ENCODE data around the gene FUT7. TPM values are rescaled to one million over a fixed set of nuclear protein-coding genes. Genes with fewer than 3 reads are reported as not detected.
A peak's percentile ranks its signal among the peaks of the same experiment; 100 is the strongest.

The FUT7 gene
- total and polyA plus RNA-seq, 2 of the 13 experiments (the other 11 are each of a cell fraction or from before 2014, with no cell fraction given), result 0.05 TPM; not detected in 1

- TF ChIP-seq, protein P1, sequence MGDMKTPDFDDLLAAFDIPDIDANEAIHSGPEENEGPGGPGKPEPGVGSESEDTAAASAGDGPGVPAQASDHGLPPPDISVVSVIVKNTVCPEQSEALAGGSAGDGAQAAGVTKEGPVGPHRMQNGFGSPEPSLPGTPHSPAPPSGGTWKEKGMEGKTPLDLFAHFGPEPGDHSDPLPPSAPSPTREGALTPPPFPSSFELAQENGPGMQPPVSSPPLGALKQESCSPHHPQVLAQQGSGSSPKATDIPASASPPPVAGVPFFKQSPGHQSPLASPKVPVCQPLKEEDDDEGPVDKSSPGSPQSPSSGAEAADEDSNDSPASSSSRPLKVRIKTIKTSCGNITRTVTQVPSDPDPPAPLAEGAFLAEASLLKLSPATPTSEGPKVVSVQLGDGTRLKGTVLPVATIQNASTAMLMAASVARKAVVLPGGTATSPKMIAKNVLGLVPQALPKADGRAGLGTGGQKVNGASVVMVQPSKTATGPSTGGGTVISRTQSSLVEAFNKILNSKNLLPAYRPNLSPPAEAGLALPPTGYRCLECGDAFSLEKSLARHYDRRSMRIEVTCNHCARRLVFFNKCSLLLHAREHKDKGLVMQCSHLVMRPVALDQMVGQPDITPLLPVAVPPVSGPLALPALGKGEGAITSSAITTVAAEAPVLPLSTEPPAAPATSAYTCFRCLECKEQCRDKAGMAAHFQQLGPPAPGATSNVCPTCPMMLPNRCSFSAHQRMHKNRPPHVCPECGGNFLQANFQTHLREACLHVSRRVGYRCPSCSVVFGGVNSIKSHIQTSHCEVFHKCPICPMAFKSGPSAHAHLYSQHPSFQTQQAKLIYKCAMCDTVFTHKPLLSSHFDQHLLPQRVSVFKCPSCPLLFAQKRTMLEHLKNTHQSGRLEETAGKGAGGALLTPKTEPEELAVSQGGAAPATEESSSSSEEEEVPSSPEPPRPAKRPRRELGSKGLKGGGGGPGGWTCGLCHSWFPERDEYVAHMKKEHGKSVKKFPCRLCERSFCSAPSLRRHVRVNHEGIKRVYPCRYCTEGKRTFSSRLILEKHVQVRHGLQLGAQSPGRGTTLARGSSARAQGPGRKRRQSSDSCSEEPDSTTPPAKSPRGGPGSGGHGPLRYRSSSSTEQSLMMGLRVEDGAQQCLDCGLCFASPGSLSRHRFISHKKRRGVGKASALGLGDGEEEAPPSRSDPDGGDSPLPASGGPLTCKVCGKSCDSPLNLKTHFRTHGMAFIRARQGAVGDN (CRISPR knock-in tag; IDR thresholded peaks at IDR 0.05), result peak; percentile 25; the same call in 1 of the 2 replicates
These were observed 27.6 kb downstream of the FUT7 start (continued) for GRCh38 chr9:137004285-137004684.

GRCh38 chr9:137002646-137003041, 29.2 kb downstream of the FUT7 start:
- Histone ChIP-seq H4K20me1 (ENCODE audit: insufficient read depth, low read length) (no peaks in the 10 kb centered on the region), H3K4me2 (ENCODE audit: low read depth, low read length) (no peak overlapping the region), H3K4me3 (replicated peaks in 1 of 3; ENCODE audit: insufficient read depth in 1 of 3, low read depth in 2 of 3, low read length in 3 of 3) (no peak overlapping the region), H2AFZ (ENCODE audit: low read length) (no peak overlapping the region), H3K36me3 (replicated peaks in 1 of 2; ENCODE audit: control insufficient read depth in 1 of 2, insufficient read depth in 2 of 2, low read length in 2 of 2) (no peaks in the 10 kb centered on the region), H3K79me2 (ENCODE audit: insufficient read depth, low read length) (no peaks in the 10 kb centered on the region), H3K27ac (ENCODE audit: extremely low read length, insufficient read depth, low read length) (no peak overlapping the region), H3K4me1 (ENCODE audit: insufficient read depth, low read length) (peaks cover 41% of the 10 kb centered on the region), H3K9ac (ENCODE audit: insufficient read depth, low read depth, low read length) (no peak overlapping the region), H3K9me3 (ENCODE audit: low read length) (peaks cover 4% of the 10 kb centered on the region; the same call in 1 of the 2 replicates), H3K27me3 (ENCODE audit: control insufficient read depth in 1 of 2, insufficient read depth in 2 of 2, low read length in 2 of 2) (no peaks in the 10 kb centered on the region)
- 68% methylated on average over 8 of the region's 10 CpGs for WGBS (ENCODE audit: low lambda C conversion rate)
- no peak for DNase-seq (ENCODE audit: low spot score)
- intact Hi-C loops (cut with micrococcal nuclease; ENCODE audit: unreplicated experiment) (no loop called here), in situ Hi-C loops (cut with HindIII; ENCODE audit: extremely low pct_ligation_motif_present, low pct_unique_long_range_greater_than_20kb) (no loop called here)
- POLR2A ChIA-PET, result interaction anchor here (3.5 kb wide), 1 partner anchor 10 kb away, joined by 22 read pairs; the partner anchor contains the start of gene PAXX
- CTCF ChIA-PET (ENCODE audit: low intra/inter-chr PET ratio, low total read pairs), result no interaction called here
- no peak for ATAC-seq
- FAIRE-seq, result no peak
- no TSS peak for BruUV-seq (replicated peaks)
- TF ChIP-seq ZNF770 (CRISPR knock-in tag; IDR thresholded peaks at IDR 0.05), result peak; percentile 6; the same call in 1 of the 2 replicates
- TF ChIP-seq ZNF557 (CRISPR knock-in tag; IDR thresholded peaks at IDR 0.05), result no peak
- TF ChIP-seq HOXA9 (CRISPR knock-in tag; IDR thresholded peaks at IDR 0.05; ENCODE audit: borderline replicate concordance), result no peak
- TF ChIP-seq, protein P2, sequence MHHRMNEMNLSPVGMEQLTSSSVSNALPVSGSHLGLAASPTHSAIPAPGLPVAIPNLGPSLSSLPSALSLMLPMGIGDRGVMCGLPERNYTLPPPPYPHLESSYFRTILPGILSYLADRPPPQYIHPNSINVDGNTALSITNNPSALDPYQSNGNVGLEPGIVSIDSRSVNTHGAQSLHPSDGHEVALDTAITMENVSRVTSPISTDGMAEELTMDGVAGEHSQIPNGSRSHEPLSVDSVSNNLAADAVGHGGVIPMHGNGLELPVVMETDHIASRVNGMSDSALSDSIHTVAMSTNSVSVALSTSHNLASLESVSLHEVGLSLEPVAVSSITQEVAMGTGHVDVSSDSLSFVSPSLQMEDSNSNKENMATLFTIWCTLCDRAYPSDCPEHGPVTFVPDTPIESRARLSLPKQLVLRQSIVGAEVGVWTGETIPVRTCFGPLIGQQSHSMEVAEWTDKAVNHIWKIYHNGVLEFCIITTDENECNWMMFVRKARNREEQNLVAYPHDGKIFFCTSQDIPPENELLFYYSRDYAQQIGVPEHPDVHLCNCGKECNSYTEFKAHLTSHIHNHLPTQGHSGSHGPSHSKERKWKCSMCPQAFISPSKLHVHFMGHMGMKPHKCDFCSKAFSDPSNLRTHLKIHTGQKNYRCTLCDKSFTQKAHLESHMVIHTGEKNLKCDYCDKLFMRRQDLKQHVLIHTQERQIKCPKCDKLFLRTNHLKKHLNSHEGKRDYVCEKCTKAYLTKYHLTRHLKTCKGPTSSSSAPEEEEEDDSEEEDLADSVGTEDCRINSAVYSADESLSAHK (CRISPR knock-in tag; IDR thresholded peaks at IDR 0.05; ENCODE audit: borderline replicate concordance), result no peak
- TF ChIP-seq MIER3 (CRISPR knock-in tag; IDR thresholded peaks at IDR 0.05; ENCODE audit: borderline replicate concordance), result no peak
- no peak for TF ChIP-seq ZNF605 (CRISPR knock-in tag; IDR thresholded peaks at IDR 0.05)
